ENCODE measurements around the gene PLPPR1.
"Not testable (repeated sequence)": the region's sequence is repeated elsewhere in the genome, so short reads cannot be mapped to it uniquely, and the experiment has no call there.

Gene PLPPR1

DNA sequence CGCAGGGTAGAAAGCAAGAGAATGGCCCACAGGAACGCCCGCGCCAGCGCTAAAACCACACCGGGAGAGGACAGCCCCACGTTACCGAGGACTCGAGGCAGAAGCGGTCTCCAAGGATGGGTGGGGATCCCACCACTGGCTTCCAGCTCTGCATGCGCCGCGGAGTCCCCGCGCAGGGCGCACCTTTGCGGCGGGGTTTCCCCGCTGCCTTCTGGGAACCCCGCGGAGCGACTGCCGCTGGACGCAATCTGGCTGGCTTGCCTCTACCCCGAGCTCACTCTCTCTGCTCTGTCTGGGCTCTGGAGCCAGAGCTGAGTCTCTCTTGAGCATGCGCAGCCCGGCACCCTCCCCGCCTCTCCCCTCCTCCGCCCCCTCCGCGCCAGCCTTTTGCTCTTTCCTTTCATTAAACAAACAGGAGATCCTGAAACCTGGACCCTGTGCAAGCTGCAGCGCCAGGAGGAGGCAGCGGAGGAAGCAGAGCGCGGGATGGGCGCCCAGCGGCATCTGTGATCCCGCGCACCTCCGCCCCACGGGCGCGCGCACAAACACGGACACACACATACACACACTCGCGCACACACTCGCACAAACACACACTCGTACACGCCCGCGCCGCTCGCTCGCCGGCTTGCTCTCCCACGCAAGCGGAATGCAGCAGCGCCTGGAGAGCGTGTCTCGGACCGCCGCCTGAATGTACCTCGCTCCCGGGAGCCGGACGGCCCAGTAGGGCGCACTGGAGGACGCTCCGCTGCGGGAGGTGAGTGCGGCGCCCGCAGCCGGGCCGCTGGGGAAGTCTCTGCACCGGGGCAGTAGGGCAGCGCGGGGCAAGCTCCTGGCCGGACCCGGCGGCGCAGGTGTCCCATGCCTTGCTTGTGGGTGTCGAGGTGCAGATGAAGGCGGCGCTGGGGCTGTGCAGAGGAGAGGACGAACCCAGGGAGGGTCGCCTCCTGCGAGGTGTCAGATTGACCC, at the start of gene PLPPR1:
PLPPR1 (plus strand) TSS at position 382 of the 969 bp plus-strand sequence.
- DNase-seq: peak; percentile 10

DNA sequence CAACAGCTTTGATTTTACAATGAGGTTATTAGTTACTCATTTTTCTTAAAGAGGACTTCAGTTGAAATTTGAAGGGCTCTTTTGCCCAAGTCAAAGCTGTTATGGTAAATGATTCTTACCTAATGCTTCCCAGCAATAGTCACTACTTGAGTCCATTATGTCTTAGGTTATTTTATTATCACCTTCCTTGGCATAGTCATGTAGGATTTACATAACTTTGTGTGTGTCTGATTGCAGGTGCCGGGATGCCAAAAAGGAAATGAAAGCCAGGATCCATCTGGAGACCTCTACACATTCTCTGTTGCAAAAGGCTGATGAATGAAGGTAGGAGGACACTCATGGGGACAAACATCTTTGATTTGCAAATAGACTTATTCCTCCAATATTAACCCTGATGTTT, 38.8 kb upstream of the PLPPR1 start:
- no peak for DNase-seq

- no peak for DNase-seq
These were observed 37.7 kb upstream of the PLPPR1 start for GRCh38 chr9:100990605-100991381.

DNA sequence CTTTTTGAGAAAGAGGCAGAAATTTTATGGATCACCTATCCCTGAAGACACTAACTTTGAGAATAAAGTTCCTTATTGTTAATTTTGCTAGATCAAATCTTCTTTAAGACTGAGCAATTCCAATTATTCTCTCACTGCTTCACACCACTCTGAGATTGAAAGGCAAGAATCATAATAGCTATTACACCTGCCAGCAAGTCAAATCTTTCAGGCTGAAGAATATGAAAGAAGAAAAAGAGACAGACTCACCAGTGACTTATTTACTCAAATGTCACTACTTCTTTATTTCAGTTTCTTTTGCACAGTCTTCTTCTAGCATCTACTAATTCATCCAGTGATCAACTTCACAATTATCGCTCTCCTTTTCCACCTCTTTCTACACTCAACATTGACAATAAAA, 35.9 kb upstream of the PLPPR1 start:
- no peak for DNase-seq

DNA sequence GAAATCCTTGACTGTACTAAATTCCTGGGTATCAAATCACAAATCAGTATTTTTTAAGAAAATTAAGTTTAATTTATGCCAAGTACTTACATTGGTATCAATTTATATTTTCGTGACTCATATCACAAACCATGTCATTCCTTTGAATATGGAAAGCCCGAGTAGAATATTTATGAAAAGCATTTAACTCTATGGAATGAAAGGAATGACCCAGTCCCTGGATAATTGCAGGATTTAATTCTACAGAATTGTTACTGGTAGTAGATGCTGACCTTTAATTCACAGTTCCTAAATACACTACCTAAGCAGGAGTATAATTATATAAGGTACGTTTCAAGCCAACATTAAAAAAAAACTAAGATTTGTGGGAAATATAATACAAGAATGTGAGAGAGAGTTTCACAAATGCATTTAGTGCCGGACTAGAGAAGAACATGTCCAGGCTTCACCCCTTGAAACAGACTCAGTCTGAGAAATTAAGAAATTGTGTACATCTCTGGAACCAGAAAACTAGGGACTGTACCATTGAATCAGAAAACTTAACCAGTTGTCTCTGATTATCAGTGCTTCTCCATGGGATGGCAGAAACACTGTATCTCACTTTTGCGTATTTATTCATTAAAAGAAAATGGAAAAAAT, 28.5 kb upstream of the PLPPR1 start:
- no peak for DNase-seq

DNA sequence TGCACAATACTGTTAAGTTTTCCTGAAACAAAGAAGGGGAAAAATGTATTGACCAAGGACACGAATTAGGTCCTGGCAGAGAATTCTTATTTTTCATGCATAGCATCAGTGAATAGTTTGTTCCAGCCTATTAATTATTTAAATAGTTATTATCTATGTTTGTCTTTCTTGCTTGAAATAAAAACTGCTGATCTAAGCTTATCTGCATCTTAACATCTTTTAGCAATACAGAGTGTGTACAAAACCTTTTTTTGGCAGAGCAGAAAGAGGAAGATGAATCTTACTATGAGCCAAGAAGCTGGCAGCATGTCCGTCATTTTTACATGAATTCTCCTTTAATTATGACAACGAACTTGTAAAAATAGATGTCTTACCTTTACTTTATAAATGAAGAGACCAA, 23.3 kb upstream of the PLPPR1 start:
- DNase-seq: no peak

GRCh38 chr9:101014566-101014965, 14.0 kb upstream of the PLPPR1 start:
- DNase-seq: no peak

DNA sequence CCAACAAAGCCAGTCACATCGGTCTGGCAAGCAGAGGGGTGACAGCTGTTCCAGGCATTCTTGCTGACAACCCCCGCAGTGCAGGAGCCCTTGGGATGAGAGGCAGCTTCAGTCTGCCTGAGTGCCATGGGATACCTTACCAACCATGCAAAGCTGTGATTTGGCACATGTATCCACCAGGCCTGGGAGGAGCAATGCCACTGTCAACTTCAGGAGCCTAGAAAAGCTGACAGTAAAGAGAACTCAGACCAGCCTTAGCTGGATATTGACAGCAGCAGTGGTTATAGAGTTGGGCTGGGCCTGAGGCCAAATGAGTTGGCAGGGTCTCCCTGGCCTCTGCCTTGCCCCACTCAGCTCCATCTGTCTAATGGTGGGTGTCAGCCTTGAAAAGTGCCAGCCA, 10.1 kb upstream of the PLPPR1 start:
- DNase-seq: no peak

DNA sequence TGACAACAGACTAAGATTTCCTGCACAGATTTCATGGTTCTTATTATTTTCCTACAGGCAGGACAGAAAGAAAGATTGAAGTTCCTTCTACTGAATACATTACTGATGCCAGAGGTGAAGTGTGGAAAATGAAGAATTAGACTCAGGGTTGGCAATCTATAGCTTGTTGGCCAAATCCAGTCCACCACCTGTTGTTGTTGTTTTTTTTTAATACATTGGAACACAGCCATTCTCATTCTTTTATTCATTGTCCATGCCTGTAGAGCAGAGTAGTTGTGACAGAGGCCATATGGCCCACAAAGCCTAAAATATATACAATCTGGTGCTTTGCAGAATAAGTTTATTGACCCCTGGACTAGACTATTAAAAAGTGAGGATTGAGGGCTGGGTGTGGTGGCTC, 5.8 kb upstream of the PLPPR1 start:
- no peak for DNase-seq

GRCh38 chr9:101025940-101026339, 2.6 kb upstream of the PLPPR1 start:
- DNase-seq: no peak

DNA sequence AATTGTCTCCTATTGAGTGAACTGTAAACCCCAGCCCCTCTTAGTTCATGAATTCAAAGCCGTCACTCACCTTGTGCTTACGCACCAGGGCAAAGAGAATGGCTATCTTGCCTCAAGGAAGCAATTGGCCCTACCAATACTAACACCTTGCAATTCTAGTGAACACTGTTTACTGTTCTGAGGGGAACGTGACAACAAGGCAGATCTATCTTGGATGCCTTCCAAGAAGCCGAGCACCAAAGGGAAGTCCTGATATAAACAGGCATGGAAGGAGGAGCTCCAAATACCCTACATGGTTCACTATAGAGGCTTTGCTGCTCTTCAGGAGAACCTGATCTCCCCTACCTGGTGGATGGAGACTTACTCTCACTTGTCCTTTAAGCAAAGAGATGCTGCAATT, 1.7 kb upstream of the PLPPR1 start:
- DNase-seq: peak; percentile 2

DNA sequence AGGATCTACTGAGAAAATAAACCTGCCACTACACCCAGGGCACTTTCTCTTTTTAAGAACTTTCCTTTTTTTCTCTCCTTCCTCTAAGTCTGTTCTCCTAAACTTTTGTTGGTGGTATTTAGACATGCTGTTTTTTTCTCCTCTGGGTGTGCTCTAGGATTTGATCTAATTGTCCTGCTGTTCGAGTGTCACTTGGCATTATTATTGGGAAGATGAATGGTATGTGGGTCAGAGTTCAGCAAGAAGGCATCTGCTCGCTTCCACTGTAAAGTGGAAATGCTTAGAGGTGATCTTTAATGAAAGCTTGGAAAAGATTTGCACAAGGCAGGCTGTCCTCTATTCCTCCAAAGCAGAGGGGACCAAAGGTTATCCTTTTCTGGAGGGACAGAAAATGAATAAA, 1.3 kb upstream of the PLPPR1 start:
- DNase-seq: no peak

- no peak for DNase-seq
These were observed 688 bp upstream of the PLPPR1 start for GRCh38 chr9:101027733-101028345.

GRCh38 chr9:101029315-101030085, 973 bp downstream of the PLPPR1 start:
- no peak for DNase-seq

GRCh38 chr9:101030086-101030391, 1.5 kb downstream of the PLPPR1 start:
- no peak for DNase-seq

DNA sequence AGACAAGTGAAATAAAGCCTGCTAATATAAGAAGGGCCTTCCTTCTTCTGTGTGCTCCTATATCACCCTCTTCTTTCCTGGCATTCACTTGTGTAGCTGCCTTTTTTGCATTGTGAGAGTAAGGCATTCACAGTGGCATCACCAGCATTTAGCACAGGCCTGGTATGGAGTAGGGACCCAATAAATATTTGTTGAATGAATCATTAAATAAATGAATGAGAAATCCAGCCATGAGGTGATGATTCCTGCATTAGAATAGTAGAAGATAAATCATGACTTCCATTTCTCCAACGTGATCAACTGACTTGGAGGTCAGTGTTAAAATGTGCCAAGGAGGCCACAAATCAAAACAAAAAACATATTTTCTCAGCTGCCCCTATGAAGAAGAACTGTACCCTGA, 3.9 kb downstream of the PLPPR1 start:
- no peak for DNase-seq

DNA sequence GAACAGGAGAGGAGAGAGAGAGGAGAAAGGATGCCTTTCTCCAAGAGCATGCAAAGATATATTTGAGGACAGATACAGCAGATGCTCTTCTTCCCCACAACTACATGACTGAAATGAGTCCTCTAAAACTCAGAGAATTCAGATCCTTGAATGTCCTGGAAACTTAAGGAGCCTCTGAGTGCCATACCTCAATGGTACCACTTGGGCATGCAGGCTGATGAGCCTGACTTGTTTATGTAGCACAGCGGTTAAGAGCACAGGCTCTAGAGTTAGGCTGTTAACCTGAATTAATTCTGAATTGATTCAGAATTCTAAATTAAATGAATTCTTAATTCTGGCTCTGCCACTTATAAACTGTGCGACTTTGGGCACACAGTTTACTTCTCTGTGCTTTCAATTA, 5.7 kb downstream of the PLPPR1 start:
- no peak for DNase-seq

GRCh38 chr9:101035098-101035497, 6.6 kb downstream of the PLPPR1 start:
- DNase-seq: no peak

GRCh38 chr9:101037430-101037829, 8.9 kb downstream of the PLPPR1 start:
- DNase-seq: no peak

DNA sequence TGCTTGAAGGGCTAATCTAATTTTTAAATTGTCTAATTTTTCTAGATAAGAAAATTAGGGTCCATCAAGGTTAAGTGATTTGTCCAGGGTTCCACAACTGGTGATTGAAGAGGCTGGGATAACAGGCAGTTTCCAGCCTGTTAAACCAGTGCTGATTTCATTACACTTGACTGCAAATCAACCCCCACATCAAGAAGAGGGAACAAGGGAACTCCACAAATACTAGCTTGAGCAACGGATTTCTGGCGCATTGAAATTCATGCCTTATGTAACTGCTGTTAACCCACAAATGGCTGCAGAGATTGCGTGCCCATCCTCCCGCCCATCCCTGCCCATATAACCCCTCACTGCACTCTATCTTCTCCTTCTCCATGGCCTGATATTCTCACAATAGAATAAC, 10.0 kb downstream of the PLPPR1 start:
- DNase-seq: no peak

GRCh38 chr9:101039581-101039980, 11.1 kb downstream of the PLPPR1 start:
- not testable (repeated sequence) for DNase-seq

- no peak for DNase-seq
These were observed 19.4 kb downstream of the PLPPR1 start for GRCh38 chr9:101047848-101048397.

All from hematopoietic multipotent progenitor cell treated with erythropoietin and hydrocortisone succinate and interleukin-3 and kit ligand, for 4 days (in vitro differentiated cells).